CD4-positive, alpha-beta memory T cell (primary cell): Measurements from ENCODE around the gene CEP41. TPM values are rescaled to one million over a fixed set of nuclear protein-coding genes. Genes with fewer than 3 reads are reported as not detected.

Experiments used
- CTCF ChIA-PET: fragments of 350-600 bp; sonication (Branson Sonifier 250); formaldehyde crosslinking; loops from one replicate; lab custom pipeline; 2021; ENCODE audit warnings: inconsistent platforms; ENCODE audit not compliant: partially characterized antibody; lab: Charles Lee
- POLR2A ChIA-PET: fragments of 350-600 bp; sonication (Branson Sonifier 250); formaldehyde crosslinking; loops from one replicate; lab custom pipeline; 2021; ENCODE audit not compliant: partially characterized antibody; lab: Charles Lee
- DNase-seq, 5 donors: peaks; one replicate each; pipeline versions ENCODE4 v3.0.0 to v3.0.0-alpha.2; 2020 to 2022; ENCODE audit warnings: mixed read lengths in 1 of 5
- H3K27ac ChIP-seq: one replicate; pipeline ENCODE4 v1.7.0; 2013; ENCODE audit warnings: low read depth, low read length
- H3K27me3 ChIP-seq: 2 replicates; pipeline ENCODE4 v1.7.0; 2013; ENCODE audit warnings: mild to moderate bottlenecking, low read length, moderate library complexity; ENCODE audit not compliant: insufficient read depth
- H3K36me3 ChIP-seq: 2 replicates; pipeline ENCODE4 v1.7.0; 2013; ENCODE audit warnings: mild to moderate bottlenecking, low read length, moderate library complexity; ENCODE audit not compliant: insufficient read depth
- H3K4me1 ChIP-seq: 2 replicates; pipeline ENCODE4 v1.7.0; 2013; ENCODE audit warnings: mild to moderate bottlenecking, low read length, moderate library complexity; ENCODE audit not compliant: insufficient read depth
- H3K4me3 ChIP-seq, 2 donors: one replicate each; pipeline ENCODE4 v1.7.0; 2013; ENCODE audit warnings: low read length in 2 of 2, mild to moderate bottlenecking in 1 of 2
- H3K9me3 ChIP-seq, 2 donors: one replicate each; pipeline ENCODE4 v1.7.0; 2013; ENCODE audit warnings: low read length in 2 of 2, control low read depth in 1 of 2; ENCODE audit not compliant: control insufficient read depth in 1 of 2
- H3K27ac Mint-ChIP-seq, 7 donors: one replicate each; pipeline ENCODE4 v1.8.0; 2020 to 2021; ENCODE audit warnings: mixed read lengths in 7 of 7, mild to moderate bottlenecking in 6 of 7, inconsistent platforms in 3 of 7, moderate library complexity in 3 of 7
- H3K27me3 Mint-ChIP-seq, 2 donors: one replicate each; pipeline ENCODE4 v1.8.0; 2020 to 2021; ENCODE audit warnings: mixed read lengths in 2 of 2
- H3K36me3 Mint-ChIP-seq, 2 donors: one replicate each; pipeline ENCODE4 v1.8.0; 2020 to 2021; ENCODE audit warnings: mixed read lengths in 2 of 2, inconsistent platforms in 1 of 2, mild to moderate bottlenecking in 1 of 2
- H3K4me1 Mint-ChIP-seq, 4 donors: one replicate each; pipeline ENCODE4 v1.8.0; 2020 to 2021; ENCODE audit warnings: mixed read lengths in 4 of 4, mild to moderate bottlenecking in 1 of 4
- H3K4me3 Mint-ChIP-seq, 8 donors: one replicate each; pipeline ENCODE4 v1.8.0; 2020 to 2021; ENCODE audit warnings: mixed read lengths in 8 of 8, mild to moderate bottlenecking in 7 of 8, moderate library complexity in 6 of 8, inconsistent platforms in 3 of 8
- H3K9me3 Mint-ChIP-seq, 8 donors: one replicate each; pipeline ENCODE4 v1.8.0; 2020 to 2021; ENCODE audit warnings: mixed read lengths in 8 of 8, mild to moderate bottlenecking in 5 of 8, inconsistent platforms in 3 of 8, moderate library complexity in 1 of 8
- intact Hi-C: fragments of 100-400 bp; cut with micrococcal nuclease; formaldehyde crosslinking; loops from one replicate; pipeline ENCODE4 v1.15.1; 2023
- polyA plus RNA-seq, 2 donors: library from polyadenylated mRNA; unstranded; fragments of 300-500 nt; fragmentation: Illumina TruSeq; gene quantifications; one replicate each; pipeline ENCODE4 v1.2.3, GENCODE V29; 2021
- total RNA-seq, 2 experiments: library from RNA; stranded (reverse); gene quantifications; one replicate each; pipeline ENCODE4 v1.2.3, GENCODE V29; 2021

The CEP41 gene
- total and polyA plus RNA-seq, 4 experiments from 2014 or later, result 6.0 to 20.9 (median 11.8) TPM

DNA sequence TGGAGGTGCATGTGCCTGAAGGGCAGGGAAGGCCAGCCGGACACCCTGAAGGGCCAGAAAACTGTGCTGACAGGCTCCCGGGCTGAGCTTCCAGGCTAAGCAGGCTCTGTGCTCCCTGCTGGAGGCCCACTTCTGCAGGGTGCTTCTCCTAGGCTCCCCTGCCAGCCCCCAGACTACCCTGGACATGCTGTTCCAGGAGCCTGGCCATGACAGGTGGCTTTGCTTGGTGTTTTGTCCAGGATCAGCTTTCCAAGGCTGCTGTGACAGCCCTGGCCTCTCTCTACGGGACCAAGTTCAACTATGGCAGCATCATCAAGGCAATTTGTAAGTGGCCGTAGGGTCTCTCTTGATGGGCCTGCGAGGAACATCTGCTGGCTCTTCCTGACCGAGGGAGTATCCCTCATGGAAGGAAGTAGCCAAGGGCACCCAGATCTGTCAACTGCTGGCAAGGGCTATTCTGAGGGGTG, 55.2 kb downstream of the CEP41 start:
- no peak overlapping the region for H3K27ac Mint-ChIP-seq
- intact Hi-C loops, result no loop called here
- Histone ChIP-seq H3K9me3 (no peaks in the 10 kb centered on the region), H3K4me3 (no peak overlapping the region), H3K36me3 (no peaks in the 10 kb centered on the region), H3K27ac (no peak overlapping the region), H3K27me3 (no peaks in the 10 kb centered on the region), H3K4me1 (no peaks in the 10 kb centered on the region)
- POLR2A ChIA-PET, result no interaction called here
- peaks cover 0 to 2% (median 0%) of the 10 kb centered on the region in 8 donors for H3K9me3 Mint-ChIP-seq
- DNase-seq, result no peak
- H3K4me1 Mint-ChIP-seq, result no peaks in the 10 kb centered on the region
- H3K36me3 Mint-ChIP-seq, result no peaks in the 10 kb centered on the region
- CTCF ChIA-PET, result no interaction called here
- peaks cover 0 to 3% of the 10 kb centered on the region in 2 donors for H3K27me3 Mint-ChIP-seq
- H3K4me3 Mint-ChIP-seq, result no peak overlapping the region

DNA sequence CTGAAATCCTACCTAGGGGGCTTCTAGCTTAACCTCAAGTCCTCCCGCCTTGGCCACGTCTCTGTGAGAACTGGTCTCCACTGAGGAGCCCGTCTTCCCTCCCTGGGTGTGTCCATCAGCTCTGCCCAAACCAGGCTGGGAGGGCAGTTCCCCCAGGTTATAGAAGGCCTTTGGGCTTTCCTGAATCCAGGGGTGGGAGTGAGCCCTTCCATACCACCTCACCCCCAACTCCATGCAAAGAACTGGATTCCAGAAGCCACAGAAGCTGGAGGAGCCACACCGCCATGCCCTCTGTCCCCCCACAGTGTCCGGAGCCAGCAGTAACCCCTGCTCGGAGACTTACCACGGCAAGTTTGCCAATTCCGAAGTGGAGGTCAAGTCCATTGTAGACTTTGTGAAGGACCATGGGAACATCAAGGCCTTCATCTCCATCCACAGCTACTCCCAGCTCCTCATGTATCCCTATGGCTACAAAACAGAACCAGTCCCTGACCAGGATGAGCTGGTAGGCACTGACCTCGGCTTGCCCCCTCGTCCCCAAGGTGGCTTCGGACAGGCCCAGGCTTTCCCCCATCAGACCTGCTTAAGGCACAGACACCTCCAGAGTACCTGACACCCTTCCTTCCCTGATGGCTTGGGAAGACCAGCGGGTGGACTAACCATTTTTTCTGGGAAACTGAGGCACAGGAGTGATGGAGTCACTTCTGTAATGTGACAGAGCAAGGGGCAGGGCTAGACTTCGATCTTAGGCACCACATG, 55.8 kb downstream of the CEP41 start:
- H3K4me1 ChIP-seq, result no peaks in the 10 kb centered on the region
- CTCF ChIA-PET, result no interaction called here
- H3K4me1 Mint-ChIP-seq, result no peaks in the 10 kb centered on the region
- intact Hi-C loops, result no loop called here
- H3K9me3 ChIP-seq, result no peaks in the 10 kb centered on the region
- H3K4me3 Mint-ChIP-seq, result no peak overlapping the region
- H3K36me3 Mint-ChIP-seq, result no peaks in the 10 kb centered on the region
- H3K27me3 Mint-ChIP-seq, result peaks cover 0 to 3% of the 10 kb centered on the region in 2 donors
- no peaks in the 10 kb centered on the region for H3K36me3 ChIP-seq
- peaks cover 0 to 2% (median 0%) of the 10 kb centered on the region in 8 donors for H3K9me3 Mint-ChIP-seq
- POLR2A ChIA-PET, result no interaction called here
- H3K27ac Mint-ChIP-seq, result no peak overlapping the region
- DNase-seq, result peak in 1 of 5 donors; percentile 24
- no peak overlapping the region for H3K4me3 ChIP-seq
- H3K27ac ChIP-seq, result no peak overlapping the region
- no peaks in the 10 kb centered on the region for H3K27me3 ChIP-seq

DNA sequence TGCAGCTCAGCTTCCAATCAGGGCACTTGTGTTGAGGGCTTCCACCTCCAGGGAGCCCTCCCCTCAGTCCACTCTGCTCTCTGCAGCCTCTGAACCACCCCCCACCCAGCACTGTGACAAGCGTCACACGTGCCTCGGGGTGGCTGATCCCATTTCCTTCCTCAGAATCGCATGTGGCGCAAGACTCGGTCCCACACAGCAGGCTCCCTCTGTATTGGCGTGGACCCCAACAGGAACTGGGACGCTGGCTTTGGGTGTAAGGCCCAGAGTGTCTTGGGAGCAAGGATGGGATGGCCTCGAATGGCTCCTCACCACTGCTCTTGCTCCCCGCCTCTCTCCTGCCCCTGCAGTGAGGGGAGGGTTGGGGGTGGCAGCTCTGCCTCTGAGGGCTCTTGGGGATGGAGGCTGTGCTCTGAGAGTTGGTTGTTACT, 56.4 kb downstream of the CEP41 start:
- no peak for DNase-seq
- no peak overlapping the region for H3K4me3 ChIP-seq
- no peaks in the 10 kb centered on the region for H3K27me3 ChIP-seq
- Mint-ChIP-seq H3K27ac (no peak overlapping the region), H3K4me1 (no peaks in the 10 kb centered on the region), H3K4me3 (no peak overlapping the region), H3K9me3 (peaks cover 0 to 2% (median 0%) of the 10 kb centered on the region in 8 donors), H3K27me3 (peaks cover 0 to 3% of the 10 kb centered on the region in 2 donors), H3K36me3 (no peaks in the 10 kb centered on the region)
- ChIA-PET CTCF (no interaction called here), POLR2A (no interaction called here)
- H3K4me1 ChIP-seq, result no peaks in the 10 kb centered on the region
- intact Hi-C loops, result no loop called here
- no peaks in the 10 kb centered on the region for H3K36me3 ChIP-seq
- no peaks in the 10 kb centered on the region for H3K9me3 ChIP-seq
- no peak overlapping the region for H3K27ac ChIP-seq

DNA sequence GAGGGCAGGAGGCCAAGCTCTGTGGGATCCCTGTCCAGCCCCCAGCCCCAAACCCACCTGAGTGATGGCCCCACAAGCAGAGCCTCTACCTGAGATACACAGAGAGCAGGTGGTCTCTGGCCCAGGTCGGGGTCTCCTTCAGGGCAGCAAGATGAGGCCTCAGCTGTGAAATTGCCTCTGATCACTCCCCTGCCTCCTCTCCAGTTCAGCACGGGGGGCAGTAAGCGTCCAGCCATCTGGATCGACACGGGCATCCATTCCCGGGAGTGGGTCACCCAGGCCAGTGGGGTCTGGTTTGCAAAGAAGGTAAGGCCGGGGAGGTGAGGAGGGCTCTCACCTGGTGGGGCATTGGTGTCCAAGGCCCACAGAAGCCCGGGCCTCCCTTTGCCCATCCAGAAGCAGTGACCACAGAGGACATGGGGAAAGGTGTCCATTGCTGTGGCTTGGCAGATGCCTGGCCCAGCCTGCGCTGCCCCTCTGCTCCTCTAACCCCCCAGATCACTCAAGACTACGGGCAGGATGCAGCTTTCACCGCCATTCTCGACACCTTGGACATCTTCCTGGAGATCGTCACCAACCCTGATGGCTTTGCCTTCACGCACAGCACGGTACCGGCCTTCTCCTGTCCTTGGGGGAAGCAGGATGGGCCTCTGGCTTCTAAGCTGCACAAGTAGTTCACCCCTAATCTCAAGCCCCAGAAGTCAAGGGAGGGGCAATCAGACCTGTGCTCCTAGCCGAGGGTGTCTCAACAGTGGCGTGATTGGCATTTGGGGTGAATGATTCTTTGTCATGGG, 57.4 kb downstream of the CEP41 start:
- Mint-ChIP-seq H3K4me1 (no peaks in the 10 kb centered on the region), H3K27ac (no peak overlapping the region)
- POLR2A ChIA-PET, result no interaction called here

DNA sequence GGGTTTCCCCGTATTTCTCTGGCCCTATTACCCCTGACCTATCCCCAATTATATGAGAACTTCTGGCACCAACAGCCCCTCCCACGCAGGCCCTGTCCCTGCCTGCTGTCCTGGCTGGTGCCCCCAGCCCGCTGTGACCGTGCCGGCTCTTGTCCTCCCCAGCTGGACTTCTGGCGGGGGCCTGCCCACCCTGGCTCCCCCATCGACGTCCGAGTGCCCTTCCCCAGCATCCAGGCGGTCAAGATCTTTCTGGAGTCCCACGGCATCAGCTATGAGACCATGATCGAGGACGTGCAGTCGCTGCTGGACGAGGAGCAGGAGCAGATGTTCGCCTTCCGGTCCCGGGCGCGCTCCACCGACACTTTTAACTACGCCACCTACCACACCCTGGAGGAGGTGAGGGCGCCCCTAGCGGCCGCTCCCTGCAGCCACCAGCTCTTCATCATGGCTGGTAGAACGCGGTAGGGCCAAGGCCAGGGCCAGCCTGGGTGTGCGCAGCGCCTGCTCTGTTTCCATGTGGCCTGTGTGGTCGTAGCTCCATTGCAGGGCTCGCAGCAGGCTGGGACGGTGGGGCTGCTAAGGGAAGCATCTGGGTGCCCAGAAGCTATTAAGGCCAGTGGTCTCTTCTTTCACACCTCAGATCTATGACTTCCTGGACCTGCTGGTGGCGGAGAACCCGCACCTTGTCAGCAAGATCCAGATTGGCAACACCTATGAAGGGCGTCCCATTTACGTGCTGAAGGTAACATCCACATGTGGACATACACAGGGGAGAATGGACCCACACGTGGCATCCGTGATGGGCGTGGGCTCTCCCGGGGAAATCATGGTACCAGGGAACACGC, 59.1 kb downstream of the CEP41 start:
- no peaks in the 10 kb centered on the region for H3K4me1 Mint-ChIP-seq
- intact Hi-C loops, result no loop called here
- H3K27ac Mint-ChIP-seq, result no peak overlapping the region
- no peaks in the 10 kb centered on the region for H3K36me3 Mint-ChIP-seq
- Histone ChIP-seq H3K4me3 (no peak overlapping the region), H3K4me1 (no peaks in the 10 kb centered on the region), H3K27me3 (no peaks in the 10 kb centered on the region), H3K36me3 (no peaks in the 10 kb centered on the region), H3K27ac (no peak overlapping the region), H3K9me3 (no peaks in the 10 kb centered on the region)
- H3K9me3 Mint-ChIP-seq, result peaks cover 0 to 7% (median 1%) of the 10 kb centered on the region in 8 donors
- CTCF ChIA-PET, result no interaction called here
- DNase-seq, result no peak
- H3K4me3 Mint-ChIP-seq, result no peak overlapping the region
- POLR2A ChIA-PET, result no interaction called here
- peaks cover 1% of the 10 kb centered on the region in 2 donors for H3K27me3 Mint-ChIP-seq

More for the DNA sequence above, 57.4 kb downstream of the CEP41 start:
- intact Hi-C loops, result no loop called here
- no peaks in the 10 kb centered on the region for H3K36me3 Mint-ChIP-seq
- no peaks in the 10 kb centered on the region for H3K27me3 ChIP-seq
- H3K9me3 Mint-ChIP-seq, result peaks cover 0 to 2% (median 0%) of the 10 kb centered on the region in 8 donors
- H3K27ac ChIP-seq, result no peak overlapping the region
- H3K4me3 Mint-ChIP-seq, result no peak overlapping the region
- peak in 1 of 5 donors; percentile 31 for DNase-seq
- peaks cover 0 to 3% of the 10 kb centered on the region in 2 donors for H3K27me3 Mint-ChIP-seq
- H3K4me1 ChIP-seq, result no peaks in the 10 kb centered on the region
- no peaks in the 10 kb centered on the region for H3K9me3 ChIP-seq
- CTCF ChIA-PET, result interaction anchor here (0.7 kb wide), 1 partner anchor 31 kb away, joined by 4 read pairs; no protein-coding TSS in a partner anchor
- no peak overlapping the region for H3K4me3 ChIP-seq
- no peaks in the 10 kb centered on the region for H3K36me3 ChIP-seq

DNA sequence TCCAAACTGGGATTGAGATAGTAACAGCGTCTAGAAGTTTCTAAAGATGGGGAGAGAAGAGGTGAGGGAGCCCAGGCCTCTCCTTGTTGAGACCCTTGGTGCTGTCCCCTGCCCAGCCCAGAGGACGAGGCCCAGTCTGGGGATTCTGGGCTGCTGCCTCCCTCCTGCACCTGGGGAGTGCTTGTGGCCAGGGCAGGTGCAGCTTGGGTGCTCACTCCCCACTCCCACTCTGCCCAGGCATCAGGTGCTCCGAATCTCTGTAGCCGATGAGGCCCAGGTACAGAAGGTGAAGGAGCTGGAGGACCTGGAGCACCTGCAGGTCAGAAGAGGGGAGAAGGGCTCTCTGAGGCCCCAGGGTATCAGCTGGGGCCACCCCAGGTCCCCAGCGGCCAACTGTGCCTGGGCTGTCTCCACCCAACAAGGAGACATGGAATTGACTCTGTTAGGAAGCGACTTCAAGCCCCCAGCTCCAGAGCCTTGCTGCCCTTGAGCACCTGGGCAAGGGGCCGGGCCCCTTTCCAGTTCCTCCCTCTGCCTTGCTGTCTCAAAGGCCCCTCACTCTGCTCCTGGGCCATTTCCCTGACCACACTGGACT, 59.9 kb downstream of the CEP41 start:
- ChIA-PET POLR2A (no interaction called here), CTCF (no interaction called here)
- peaks cover 0 to 3% of the 10 kb centered on the region in 2 donors for H3K36me3 Mint-ChIP-seq
- DNase-seq, result no peak
- no peaks in the 10 kb centered on the region for H3K4me1 ChIP-seq
- no peaks in the 10 kb centered on the region for H3K9me3 ChIP-seq
- H3K4me3 ChIP-seq, result no peak overlapping the region
- no peak overlapping the region for H3K27ac ChIP-seq
- peaks cover 1% of the 10 kb centered on the region in 2 donors for H3K27me3 Mint-ChIP-seq
- no peaks in the 10 kb centered on the region for H3K36me3 ChIP-seq
- H3K9me3 Mint-ChIP-seq, result peaks cover 3 to 14% (median 8%) of the 10 kb centered on the region in 8 donors
- no peak overlapping the region for H3K27ac Mint-ChIP-seq
- no peak overlapping the region for H3K4me3 Mint-ChIP-seq
- intact Hi-C loops, result no loop called here
- H3K4me1 Mint-ChIP-seq, result no peaks in the 10 kb centered on the region
- no peaks in the 10 kb centered on the region for H3K27me3 ChIP-seq
